Measurements from ENCODE around the gene HOXA2. TPM values are rescaled to one million over a fixed set of nuclear protein-coding genes. Genes with fewer than 3 reads are reported as not detected.

HOXA2 gene
- not detected for total RNA-seq

DNA sequence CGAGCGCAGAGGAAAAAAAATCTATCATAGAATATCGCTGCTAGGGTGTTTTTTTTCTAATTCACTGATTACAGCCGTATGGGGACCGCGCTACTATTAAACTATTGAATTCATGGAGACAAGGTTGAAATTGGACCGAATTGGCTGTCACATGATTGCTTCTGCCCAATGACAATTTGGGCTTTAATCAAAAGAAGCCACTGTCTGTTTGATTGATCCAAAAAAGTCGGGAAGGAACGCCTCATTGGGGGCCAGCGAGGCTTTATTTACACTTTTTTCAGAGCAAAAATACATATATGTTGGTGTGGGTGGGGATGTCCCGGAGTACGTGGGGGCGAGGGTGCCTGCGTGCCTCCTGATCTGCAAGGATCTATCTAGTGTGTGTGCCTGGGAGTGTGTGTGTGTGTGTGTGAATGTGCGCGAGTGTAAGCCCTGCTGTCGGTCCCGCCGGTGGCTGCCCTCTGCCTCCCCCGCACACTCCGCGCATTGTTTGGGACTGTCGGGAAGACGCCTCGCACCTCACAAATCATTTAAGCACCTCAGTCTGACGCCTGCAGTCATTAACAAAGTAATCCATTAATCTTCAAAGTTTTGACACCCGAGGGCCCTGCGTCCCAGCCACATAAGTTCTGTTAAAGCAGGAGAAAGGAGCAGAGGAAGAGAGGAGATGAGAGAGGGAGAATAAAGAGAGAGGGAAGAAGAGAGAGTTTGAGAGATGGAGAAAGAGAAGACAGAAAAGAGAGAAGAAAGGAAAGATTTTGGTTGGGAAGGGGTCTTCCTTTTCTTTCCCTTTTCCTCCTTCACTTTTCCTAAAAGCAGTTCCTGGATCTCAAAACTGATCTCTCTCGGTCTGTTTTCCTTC is at the start of gene HOXA2:
Gene HOXA2, minus strand, starts transcription at position 103 of the 862 bp plus-strand sequence. CDS start 183 bp downstream, outside the sequence.
- Mint-ChIP-seq H3K27ac (no peak within 1 kb of the TSS), H3K27me3 (peaks cover 85% of the 10 kb centered on the region), H3K9me3 (no peaks in the 10 kb centered on the region), H3K4me3 (peak within 1 kb of the TSS; percentile 50), H3K36me3 (peaks cover 2% of the 10 kb centered on the region), H3K4me1 (peaks cover 12% of the 10 kb centered on the region)
- DNase-seq: no peak

DNA sequence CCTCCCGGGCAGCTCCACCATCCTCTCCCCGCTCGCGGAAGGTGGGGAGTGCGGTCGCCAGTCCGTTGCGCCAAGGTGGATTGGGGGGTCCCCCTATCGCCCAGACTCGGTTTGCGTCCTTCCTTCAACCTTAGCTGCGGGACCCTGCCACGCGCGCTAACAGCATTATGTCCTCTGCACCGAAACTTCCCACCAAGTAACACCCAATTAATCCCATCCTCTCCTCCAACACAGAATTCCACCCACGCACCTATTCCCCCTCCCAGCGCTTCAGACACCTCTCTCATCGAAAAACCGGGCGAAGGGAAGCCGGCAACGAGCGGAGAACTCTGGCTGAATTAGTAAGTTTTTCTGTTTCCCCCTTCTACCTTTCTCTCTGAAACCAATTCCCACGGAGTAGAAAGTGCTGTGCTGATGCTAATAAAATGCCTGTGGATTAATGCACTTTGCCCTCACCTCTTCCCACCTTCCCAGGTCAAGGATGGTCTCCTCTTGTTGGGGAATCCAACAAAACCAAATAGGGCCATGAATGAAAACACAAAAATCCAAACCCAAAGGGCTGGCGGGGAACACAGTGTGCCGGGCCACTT is 49.0 kb upstream of the HOXA2 start:
- Mint-ChIP-seq H3K27ac (no peak overlapping the region), H3K27me3 (peaks cover 100% of the 10 kb centered on the region), H3K36me3 (peaks cover 2% of the 10 kb centered on the region), H3K9me3 (no peaks in the 10 kb centered on the region), H3K4me3 (peak overlapping the region; percentile 64), H3K4me1 (peaks cover 36% of the 10 kb centered on the region)
- no peak for DNase-seq

DNA sequence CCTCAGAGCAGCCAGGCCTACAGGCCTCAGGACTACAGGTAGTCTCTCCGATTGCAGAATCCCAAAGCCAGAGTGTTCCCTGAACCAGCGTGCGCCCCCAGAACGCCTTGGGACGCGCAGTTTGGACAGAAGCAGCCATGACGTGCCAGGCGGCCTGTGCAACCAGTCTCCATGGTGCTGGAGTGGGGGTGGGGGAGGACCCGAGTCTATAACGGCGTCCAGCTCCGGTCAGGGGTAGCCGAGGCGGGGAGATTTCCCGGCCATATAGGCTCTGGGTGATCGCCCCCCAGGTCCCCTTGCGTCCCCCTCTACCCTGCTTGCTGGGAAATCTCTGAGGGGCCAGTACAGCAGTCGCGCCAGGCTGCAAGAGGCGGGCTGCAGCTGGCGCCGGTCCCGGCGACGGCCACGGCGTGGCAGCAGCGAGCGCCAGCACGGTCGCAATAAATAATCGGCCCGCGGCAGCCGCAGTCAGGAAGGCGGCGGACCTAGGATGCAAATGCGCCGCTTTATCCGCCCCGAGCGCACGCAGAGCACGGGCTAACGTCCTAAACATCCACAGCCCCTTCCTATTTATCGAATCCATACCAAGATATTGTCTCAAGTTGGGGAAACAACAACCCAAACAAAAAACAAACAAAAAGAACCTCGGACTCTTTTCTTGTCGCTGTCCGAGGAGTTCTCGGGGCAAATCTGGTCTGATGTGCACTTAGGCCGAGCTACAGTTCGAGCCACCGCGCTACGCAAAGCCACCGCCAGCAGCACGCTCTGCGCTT is 48.3 kb upstream of the HOXA2 start:
- Mint-ChIP-seq H3K36me3 (peaks cover 2% of the 10 kb centered on the region), H3K9me3 (no peaks in the 10 kb centered on the region), H3K4me1 (peaks cover 34% of the 10 kb centered on the region), H3K4me3 (peak overlapping the region; percentile 64), H3K27ac (no peak overlapping the region), H3K27me3 (peaks cover 100% of the 10 kb centered on the region)
- DNase-seq: peak; percentile 79

GRCh38 chr7:27149842-27150567 is 47.5 kb upstream of the HOXA2 start:
- H3K27ac Mint-ChIP-seq: no peak overlapping the region
- H3K4me1 Mint-ChIP-seq: peaks cover 31% of the 10 kb centered on the region
- peaks cover 98% of the 10 kb centered on the region for H3K27me3 Mint-ChIP-seq
- peak overlapping the region; percentile 64 for H3K4me3 Mint-ChIP-seq
- H3K9me3 Mint-ChIP-seq: no peaks in the 10 kb centered on the region
- no peak for DNase-seq
- H3K36me3 Mint-ChIP-seq: peaks cover 2% of the 10 kb centered on the region

DNA sequence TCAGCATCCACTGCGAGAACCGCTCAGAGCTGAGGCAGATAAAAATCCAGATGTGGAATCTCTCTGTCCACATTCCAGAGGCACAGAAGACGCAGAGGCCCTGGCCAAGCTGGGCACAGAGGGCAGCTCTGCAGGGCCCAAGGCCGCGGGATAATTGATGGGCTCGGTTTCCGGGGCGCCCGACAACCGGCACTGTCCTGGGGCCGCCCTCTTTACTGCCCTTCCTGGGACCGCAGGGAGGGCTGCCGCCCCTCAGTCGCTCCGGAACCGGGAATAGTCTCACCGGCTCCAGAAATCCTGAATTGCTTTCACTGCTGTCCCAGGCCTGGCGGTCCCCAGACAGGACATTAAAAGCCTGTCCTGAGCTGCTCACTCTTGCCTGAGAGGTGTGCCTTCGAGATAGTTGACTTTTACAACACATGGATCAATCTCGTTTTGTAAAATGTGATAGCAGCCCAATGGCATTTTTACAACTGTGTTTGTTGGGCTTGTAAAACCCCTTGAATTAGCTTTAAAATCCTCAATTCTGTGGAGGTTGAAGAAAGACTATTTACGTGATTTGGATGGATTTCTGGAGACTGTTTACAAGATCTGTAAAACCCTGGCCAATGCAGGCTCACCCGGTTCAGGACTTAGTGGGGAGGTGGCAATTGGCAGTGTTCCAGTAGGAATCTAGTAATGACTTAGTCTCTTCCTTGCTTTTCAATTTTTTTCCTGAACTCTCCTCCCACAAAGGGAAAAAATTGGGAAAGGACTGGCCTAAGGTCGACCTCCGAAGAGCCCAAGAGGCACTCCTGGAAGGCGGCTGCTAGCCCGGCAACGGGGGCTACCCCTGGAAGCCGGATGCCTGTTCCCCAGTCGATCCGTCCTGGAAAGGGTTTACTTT is 46.5 kb upstream of the HOXA2 start:
- H3K36me3 Mint-ChIP-seq: no peaks in the 10 kb centered on the region
- DNase-seq: no peak
- peaks cover 95% of the 10 kb centered on the region for H3K27me3 Mint-ChIP-seq
- no peaks in the 10 kb centered on the region for H3K9me3 Mint-ChIP-seq
- H3K27ac Mint-ChIP-seq: no peak overlapping the region
- peaks cover 25% of the 10 kb centered on the region for H3K4me1 Mint-ChIP-seq
- no peak overlapping the region for H3K4me3 Mint-ChIP-seq

- Mint-ChIP-seq H3K36me3 (no peaks in the 10 kb centered on the region), H3K27me3 (peaks cover 89% of the 10 kb centered on the region), H3K4me3 (peak overlapping the region; percentile 65), H3K9me3 (no peaks in the 10 kb centered on the region), H3K4me1 (peaks cover 25% of the 10 kb centered on the region), H3K27ac (no peak overlapping the region)
- no peak for DNase-seq
These were observed 45.7 kb upstream of the HOXA2 start for GRCh38 chr7:27148031-27148755.

DNA sequence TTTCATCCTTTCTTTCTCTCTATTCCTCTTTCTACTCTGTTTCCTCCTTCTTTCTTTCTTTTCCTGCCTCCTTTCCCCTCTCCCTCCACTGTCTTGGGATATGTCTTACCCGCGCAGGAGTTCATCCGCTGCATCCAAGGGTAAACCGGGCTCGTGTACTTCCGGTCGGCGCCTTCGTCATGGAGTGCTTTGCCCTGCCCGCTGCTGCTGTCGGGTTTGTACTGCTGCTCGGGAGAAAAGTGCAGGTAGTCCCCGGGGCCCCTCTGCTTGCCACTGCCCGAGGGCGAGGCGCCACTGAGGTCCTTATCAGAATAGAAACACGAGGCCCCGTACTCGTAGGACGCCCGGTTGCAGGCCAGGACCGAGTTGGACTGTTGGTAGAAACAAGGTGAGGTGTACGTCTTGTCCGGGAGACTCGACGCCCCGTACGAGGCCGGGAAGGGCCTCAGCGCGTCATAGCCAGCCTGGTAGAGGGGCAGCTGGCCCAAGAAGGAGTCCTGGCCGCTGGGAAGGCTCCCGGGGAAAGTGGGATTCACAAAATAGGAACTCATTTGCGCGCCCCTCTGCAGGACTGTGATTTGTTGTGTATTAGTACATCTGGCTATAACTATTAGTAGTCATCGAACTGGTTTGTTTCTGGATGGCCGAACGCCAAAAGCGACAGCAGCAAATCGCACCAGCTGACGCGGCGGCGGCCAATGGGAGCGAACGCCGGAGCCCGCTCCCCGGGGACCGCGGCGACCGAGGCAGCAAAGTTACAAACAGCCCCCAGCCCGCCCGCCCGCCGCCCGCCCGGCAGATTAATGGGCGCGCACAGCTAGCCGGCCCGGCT is 44.9 kb upstream of the HOXA2 start, which contains the start of gene HOXA6:
Gene HOXA6, minus strand, starts transcription at position 576 of the 832 bp plus-strand sequence. Its CDS starts 25 bp downstream, at position 551.
- H3K4me1 Mint-ChIP-seq: peaks cover 25% of the 10 kb centered on the region
- H3K27me3 Mint-ChIP-seq: peaks cover 87% of the 10 kb centered on the region
- peaks cover 1% of the 10 kb centered on the region for H3K36me3 Mint-ChIP-seq
- H3K9me3 Mint-ChIP-seq: no peaks in the 10 kb centered on the region
- DNase-seq: no peak
- peak within 1 kb of the TSS; percentile 65 for H3K4me3 Mint-ChIP-seq
- H3K27ac Mint-ChIP-seq: no peak within 1 kb of the TSS

DNA sequence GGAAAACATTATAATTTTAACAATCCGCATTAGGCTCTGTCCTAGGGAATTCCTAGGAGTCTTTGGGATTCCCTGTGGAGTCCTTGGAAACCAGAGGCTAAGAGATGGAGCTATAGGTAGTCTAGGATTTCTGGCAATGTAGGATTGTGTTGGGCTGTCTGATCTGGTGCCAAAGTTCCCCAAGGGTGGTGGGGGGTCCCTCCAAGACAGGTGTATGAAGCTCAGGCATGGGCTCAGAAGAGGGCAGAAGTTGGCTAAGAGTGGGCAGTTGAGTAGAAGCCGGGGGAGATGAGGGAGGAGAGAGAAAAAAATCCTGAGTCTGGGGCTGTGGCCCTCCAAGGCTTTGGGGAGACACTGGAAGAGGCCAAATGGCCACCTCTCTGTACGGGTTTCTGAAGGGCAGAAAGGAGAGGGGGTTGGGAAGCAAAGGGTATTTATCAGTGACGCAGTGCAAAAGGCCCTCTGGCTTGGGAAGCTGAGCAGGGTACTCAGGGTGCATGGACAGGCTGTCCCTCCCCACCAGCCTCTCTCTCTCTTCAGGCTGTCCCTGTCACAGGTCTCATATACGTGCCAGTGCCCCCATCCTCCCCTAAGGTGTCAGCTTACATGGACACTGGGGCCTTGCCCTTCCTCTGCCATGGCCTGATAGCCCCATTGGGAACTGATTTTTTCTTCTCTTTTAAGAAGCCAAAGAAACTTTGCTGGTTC is 44.2 kb upstream of the HOXA2 start:
- H3K4me3 Mint-ChIP-seq: no peak overlapping the region
- peaks cover 20% of the 10 kb centered on the region for H3K4me1 Mint-ChIP-seq
- no peaks in the 10 kb centered on the region for H3K9me3 Mint-ChIP-seq
- no peak overlapping the region for H3K27ac Mint-ChIP-seq
- no peak for DNase-seq
- peaks cover 82% of the 10 kb centered on the region for H3K27me3 Mint-ChIP-seq
- H3K36me3 Mint-ChIP-seq: peaks cover 1% of the 10 kb centered on the region

GRCh38 chr7:27145914-27146412 is 43.5 kb upstream of the HOXA2 start:
- H3K36me3 Mint-ChIP-seq: peaks cover 1% of the 10 kb centered on the region
- peaks cover 81% of the 10 kb centered on the region for H3K27me3 Mint-ChIP-seq
- DNase-seq: no peak
- H3K9me3 Mint-ChIP-seq: no peaks in the 10 kb centered on the region
- no peak overlapping the region for H3K27ac Mint-ChIP-seq
- H3K4me3 Mint-ChIP-seq: no peak overlapping the region
- H3K4me1 Mint-ChIP-seq: peaks cover 13% of the 10 kb centered on the region

DNA sequence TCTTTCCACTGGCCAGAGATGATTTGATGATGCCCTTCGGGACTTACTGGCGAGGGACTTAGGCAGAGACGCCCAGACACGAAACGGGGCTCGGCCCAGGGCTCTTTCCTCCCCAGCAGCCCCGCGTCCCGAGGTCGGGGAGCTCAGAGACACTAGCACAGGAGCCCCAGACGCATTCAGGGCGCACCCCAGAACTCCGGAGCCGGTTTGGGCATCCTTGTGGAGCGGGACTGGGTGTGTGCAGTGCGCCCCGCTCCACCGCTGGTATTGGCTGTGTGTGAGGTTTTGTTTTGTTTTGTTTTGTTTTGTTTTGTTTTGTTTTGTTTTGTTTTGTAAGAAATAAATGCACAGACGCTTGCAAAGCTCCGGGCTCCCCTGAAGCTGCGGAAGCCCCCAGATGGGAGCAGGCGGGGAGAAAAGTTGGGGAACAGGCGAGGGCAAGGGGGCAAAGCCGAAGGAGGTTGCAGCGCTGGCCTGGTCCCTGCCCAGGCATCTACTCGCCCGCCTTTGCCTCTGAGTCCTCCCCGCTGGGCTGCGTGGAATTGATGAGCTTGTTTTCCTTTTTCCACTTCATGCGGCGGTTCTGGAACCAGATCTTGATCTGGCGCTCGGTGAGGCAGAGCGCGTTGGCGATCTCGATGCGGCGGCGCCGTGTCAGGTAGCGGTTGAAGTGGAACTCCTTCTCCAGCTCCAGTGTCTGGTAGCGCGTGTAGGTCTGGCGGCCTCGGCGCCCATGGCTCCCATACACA is 42.9 kb upstream of the HOXA2 start:
- Mint-ChIP-seq H3K4me1 (peaks cover 8% of the 10 kb centered on the region), H3K36me3 (peaks cover 1% of the 10 kb centered on the region), H3K27ac (no peak overlapping the region), H3K27me3 (peaks cover 78% of the 10 kb centered on the region), H3K9me3 (no peaks in the 10 kb centered on the region), H3K4me3 (no peak overlapping the region)
- no peak for DNase-seq

DNA sequence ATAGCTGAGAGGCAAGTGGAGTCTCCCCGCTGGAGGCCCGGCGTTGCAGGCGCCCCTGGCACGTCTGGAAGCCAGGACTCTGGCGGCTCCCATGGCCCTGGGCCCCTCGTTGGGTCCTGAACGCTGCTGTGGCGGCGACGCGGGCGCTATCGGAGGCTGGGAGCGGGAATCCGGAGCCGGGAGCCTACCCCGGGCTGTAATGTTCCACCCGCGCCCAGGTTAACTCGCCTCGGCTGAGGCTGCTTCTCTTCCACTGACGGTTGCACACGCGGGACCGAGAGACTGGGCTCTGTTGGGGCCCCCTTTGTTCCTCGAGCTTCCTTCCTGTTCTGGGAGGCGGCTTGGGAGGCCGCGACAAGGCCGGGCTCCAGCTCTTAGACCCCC is 42.3 kb upstream of the HOXA2 start:
- H3K9me3 Mint-ChIP-seq: no peaks in the 10 kb centered on the region
- peaks cover 1% of the 10 kb centered on the region for H3K36me3 Mint-ChIP-seq
- H3K4me3 Mint-ChIP-seq: no peak overlapping the region
- H3K27me3 Mint-ChIP-seq: peaks cover 72% of the 10 kb centered on the region
- DNase-seq: no peak
- H3K4me1 Mint-ChIP-seq: peaks cover 7% of the 10 kb centered on the region
- no peak overlapping the region for H3K27ac Mint-ChIP-seq

All from activated naive CD8-positive, alpha-beta T cell treated with anti-CD3 and anti-CD28 coated beads for 36 hours (primary cell).